Measurements from ENCODE around the gene TSR1.

DNA sequence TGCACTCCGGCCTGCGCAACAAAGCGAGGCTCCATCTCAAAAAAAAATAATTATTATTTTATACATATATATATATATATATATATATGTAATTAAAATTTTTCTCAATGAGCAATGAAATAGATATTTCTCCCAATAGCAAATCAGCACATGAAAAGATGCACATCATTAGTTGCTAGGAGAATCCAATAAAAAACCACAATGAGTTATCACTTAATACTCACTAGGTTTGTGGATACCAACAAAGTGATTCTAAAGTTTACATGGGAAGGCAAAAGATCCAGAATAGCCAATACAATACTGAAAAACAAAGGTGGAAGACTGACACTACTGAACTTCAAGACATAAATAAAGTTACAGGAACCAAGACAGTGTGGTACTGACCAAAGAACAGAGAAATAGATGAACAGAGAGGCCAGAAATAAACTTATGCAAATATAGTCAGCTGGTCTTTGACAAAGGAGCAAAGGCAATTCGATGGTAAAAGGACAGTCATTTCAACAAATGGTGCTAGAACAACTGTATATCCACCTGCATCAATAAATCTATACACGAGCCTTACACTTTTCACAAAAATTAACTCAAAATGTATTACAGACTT, 46.3 kb downstream of the TSR1 start:
- TF ChIP-seq, protein P1, sequence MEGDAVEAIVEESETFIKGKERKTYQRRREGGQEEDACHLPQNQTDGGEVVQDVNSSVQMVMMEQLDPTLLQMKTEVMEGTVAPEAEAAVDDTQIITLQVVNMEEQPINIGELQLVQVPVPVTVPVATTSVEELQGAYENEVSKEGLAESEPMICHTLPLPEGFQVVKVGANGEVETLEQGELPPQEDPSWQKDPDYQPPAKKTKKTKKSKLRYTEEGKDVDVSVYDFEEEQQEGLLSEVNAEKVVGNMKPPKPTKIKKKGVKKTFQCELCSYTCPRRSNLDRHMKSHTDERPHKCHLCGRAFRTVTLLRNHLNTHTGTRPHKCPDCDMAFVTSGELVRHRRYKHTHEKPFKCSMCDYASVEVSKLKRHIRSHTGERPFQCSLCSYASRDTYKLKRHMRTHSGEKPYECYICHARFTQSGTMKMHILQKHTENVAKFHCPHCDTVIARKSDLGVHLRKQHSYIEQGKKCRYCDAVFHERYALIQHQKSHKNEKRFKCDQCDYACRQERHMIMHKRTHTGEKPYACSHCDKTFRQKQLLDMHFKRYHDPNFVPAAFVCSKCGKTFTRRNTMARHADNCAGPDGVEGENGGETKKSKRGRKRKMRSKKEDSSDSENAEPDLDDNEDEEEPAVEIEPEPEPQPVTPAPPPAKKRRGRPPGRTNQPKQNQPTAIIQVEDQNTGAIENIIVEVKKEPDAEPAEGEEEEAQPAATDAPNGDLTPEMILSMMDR (IDR thresholded peaks at IDR 0.05), result no peak
- no peak for TF ChIP-seq POLR2A (IDR thresholded peaks at IDR 0.05)
- no peak for TF ChIP-seq EP300 (IDR thresholded peaks at IDR 0.05; ENCODE audit: low read depth)
